ENCODE measurements around the gene SERTAD3.
"Not testable (repeated sequence)": the region's sequence is repeated elsewhere in the genome, so short reads cannot be mapped to it uniquely, and the experiment has no call there.

Gene SERTAD3, protein sequence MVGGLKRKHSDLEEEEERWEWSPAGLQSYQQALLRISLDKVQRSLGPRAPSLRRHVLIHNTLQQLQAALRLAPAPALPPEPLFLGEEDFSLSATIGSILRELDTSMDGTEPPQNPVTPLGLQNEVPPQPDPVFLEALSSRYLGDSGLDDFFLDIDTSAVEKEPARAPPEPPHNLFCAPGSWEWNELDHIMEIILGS

DNA sequence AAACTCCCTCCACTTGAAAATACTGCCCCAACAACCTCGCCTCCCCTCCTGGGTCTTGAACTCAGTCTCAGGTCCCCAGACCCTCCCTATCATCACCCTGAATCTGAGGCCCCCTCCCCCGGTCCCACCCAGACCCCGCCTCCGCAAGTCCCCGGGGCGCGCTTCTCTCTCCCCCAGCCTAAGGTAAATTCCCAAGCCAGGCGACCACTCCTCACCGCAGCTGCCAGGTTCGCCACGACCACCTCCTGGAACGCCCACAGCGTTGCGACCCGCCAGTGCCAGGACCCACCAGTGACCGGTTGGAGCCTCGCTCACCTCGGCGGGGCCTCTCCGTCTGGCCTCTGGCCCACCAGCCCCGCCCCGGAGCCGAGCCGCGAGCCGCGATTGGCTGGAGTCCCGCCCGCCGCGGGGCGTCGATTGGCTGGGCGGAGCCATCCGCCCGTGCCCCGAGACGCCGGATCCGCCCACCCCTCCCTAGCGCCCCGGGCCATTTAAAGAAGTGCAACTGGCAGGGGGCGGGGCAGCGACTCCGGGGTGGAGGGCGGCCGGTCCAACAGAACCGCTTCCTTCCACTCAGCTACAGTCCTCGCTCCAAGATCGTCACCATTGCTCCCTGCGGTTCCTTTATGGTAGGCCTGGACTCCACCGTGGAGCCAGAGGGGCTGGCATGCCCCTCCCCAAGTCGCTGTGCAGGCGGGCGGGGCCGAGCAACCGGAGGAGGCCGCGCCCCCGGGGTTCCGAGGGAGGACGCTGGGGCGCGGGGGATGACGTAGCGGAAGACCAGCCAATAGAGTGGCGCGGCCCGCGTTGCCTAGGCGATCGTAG is at the start of gene SERTAD3:
TSS of gene SERTAD3 (minus strand) at position 336 of the 825 bp plus-strand sequence. CDS start 2,255 bp downstream, outside the sequence.
- DNase-seq (ENCODE audit: low spot score) = peak; percentile 95

DNA sequence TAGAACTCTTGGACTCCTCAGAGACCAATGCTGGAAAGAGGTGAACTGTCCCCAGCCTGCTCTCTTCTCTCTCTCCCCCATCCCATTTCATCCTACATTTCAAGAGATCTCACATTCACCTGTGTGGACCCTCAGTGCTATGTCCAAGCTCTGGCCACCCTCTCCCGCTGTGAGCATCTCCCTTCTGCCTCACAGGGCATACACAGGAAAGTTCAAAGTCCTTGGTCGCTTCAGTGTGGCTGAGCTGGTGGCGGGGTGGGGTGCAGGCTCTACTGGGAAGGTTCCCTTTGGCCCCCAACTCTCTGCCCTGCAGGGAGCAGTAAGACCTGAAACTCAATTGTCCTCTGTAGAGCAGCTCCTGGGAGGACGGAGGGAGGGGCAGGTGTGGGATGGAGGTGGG is 49.6 kb upstream of the SERTAD3 start:
- DNase-seq (ENCODE audit: low spot score) = no peak

DNA sequence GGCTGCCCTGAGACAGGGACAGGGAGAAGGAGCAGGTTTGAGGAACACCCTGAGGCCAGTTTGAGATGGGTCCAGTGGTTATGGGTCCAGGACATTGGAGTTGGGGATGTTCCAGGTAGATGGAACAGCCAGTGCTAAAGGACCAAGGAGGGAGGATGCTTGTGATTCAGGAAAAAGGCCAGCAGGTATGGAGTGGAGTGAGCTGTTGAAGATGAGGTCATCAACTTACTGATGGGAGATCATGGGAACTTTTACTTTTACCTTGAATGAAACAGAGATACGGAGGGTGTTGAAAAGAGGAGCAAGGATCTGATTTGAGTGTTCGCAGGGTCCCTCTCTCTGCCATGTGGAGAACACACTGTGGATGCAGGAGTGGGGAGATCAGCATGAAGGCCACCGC is 48.1 kb upstream of the SERTAD3 start:
- DNase-seq (ENCODE audit: low spot score) = no peak

DNA sequence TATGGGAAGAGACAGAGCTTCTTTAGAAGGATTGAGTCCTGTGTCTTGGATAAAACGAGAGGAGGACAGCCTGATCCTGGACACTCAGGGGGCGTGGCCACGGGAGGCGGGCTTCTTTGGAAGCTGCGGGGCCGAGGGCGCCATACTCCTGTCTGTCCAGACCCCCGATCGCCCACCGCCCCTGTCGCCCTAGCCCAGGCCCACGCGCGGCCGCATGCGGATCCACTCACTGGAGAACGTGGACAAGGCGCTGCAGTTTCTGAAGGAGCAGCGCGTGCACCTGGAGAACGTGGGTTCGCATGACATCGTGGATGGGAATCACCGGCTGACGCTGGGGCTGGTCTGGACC is 45.7 kb upstream of the SERTAD3 start:
- DNase-seq (ENCODE audit: low spot score) = no peak

DNA sequence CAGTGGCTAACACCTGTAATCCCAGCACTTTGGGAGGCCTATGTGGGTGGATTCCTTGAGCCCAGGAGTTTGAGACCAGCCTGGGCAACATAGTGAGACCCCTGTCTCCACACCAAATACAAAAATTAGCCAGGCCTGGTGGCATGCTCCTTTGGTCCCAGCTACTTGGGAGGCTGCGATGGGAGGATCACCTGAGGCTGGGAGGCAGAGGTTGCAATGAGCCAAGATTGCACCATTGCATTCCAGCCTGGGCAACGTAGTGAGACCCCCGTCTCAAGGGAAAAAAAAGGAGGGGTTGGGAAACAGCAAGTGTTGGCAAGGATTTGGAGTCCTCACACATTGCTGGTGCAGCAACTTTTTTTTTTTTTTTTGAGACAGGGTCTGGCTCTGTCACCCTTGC is 41.9 kb upstream of the SERTAD3 start:
- no peak for DNase-seq (ENCODE audit: low spot score)

DNA sequence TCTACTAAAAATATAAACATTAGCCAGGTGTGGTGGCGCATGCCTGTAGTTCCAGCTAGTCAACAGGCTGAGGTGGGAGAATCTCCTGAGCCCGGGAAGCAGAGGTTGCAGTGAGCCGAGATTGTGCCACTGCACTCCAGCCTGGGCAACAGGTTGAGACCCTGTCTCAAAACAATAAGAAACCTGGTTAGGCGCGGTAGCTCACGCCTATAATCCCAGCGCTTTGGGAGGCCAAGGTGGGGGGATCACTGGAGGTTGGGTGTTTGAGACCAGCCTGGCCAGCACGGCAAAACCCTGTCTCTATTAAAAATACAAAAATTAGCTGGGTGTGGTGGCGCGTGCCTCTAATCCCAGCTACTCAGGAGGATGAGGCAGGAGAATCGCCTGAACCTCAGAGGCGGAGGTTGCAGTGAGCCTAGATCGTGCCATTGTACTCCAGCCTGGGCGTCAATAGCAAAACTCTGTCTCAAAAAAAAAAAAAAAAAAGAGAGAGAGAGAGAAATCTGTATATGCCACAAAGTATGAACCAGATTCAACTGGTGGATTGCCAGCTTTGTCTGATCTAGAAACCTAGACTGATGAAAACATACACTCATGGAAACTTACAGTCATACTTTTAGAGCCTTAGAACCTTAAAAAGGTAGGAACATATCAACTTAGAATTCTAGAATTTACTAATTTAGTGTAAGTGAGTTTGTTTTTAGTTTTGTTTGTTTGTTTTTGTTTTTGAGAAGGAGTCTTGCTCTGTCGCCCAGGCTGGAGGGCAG is 31.9 kb upstream of the SERTAD3 start:
- DNase-seq (ENCODE audit: low spot score) = not testable (repeated sequence)

DNA sequence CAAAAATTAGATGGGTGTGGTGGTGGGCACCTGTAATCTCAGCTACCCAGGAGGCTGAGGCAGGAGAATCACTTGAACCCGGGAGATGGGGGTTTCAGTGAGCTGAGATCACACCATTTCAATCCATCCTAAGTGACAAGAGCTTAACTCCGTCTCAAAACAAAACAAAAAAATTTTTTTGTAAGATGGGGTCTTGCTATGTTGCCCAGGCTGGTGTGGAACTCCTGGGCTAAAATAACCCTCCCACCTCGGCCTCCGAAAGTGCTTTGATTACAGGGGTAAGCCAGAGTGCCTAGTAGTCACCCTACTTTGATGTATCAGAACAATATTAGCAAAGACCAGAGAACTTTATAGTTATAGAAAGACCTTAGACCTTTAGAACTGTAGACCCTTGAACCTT is 30.6 kb upstream of the SERTAD3 start:
- DNase-seq (ENCODE audit: low spot score) = no peak

DNA sequence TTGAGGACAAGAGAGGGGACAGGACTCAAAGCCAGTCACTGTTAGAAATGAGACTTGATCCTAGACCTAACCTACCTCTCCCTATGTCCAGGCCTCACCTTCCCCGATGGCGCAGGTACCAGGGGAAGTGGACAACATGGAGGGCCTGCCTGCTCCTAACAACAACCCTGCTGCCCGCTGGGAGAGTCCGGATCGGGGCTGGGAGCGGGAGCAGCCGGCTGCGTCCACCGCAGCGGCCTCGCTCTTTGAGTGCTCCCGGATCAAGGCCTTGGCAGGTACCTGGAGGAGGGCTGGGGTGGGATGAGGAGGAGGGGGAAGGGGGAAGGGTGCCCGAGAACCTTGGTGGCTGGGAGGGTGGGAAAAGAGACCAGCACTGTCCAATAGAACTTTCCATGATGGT is 28.4 kb upstream of the SERTAD3 start:
- no peak for DNase-seq (ENCODE audit: low spot score)

DNA sequence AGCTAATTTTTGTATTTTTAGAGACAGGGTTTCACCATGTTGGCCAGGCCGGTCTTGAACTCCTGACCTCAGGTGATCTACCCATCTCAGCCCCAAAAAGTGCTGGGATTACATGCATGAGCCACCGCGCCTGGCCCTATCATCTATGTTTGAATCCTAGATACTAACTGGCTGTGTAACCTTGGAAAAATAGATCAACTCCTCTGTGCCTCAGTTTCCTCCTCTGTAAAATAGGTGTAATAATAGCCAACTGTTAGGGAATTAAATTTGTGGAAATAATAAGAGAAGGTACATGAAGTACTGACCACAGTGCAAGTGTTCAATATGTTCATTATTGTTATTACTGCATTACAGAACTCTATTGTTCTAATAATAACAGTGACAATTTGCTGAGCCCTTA is 27.0 kb upstream of the SERTAD3 start:
- no peak for DNase-seq (ENCODE audit: low spot score)

DNA sequence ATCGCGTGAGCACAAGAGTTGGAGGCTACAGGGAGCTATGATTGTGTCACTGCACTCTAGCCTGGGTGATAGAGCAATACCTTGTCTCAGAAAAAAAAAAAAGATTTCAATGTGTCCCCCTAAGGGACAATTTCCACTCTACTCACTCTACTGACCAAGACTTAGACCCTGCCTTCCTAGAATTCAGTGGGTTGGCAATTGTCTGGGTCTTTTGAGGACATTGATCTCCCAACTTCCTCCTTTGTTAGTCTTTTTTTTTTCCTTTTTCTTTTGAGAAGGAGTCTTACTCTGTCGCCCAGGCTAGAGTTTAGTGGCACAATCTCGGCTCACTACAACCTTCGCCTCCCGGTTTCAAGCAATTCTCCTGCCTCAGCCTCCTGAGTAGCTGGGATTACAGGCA is 24.9 kb upstream of the SERTAD3 start:
- no peak for DNase-seq (ENCODE audit: low spot score)

DNA sequence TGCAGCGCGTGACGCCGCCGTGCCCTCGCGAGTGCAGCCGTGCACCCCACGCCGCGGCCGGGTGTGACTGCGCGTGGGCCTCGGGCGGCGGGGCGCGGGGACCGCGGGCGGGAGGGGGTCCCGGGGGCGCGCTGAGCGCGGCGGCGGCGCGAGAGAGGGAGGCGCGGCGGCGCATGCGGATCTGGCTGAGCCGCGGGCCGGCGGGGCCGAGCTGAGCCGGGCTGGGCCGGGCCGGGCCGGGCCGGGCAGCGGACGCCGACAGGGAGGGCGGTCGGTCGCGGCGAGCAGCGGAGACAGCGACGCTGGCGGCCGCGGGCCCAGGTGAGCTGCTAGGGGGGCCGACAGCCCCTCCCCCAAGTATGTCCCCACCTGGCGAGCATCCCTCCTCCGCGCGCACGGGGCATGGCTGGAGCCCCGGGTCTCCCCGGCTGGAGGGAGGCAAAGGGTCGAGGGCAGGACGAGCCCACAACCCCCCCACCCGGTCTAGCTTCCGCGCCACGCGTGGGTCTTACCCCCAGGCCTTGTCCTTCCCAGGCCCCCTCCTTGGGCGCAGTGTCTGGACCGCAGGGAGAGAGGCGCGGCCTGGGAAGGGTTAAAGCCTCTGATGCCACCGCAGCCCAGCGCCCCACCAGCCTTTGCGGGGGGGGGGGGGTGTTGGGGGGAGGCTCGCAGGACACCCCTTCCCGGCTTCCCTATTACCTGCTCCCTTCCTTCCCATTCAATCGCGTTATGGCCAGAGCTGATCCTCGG is 23.0 kb upstream of the SERTAD3 start, which contains the start of gene SPTBN4:
TSS of gene SPTBN4 (plus strand) at position 17 of the 750 bp plus-strand sequence. CDS start 5,621 bp downstream, outside the sequence.
- DNase-seq (ENCODE audit: low spot score) = no peak

DNA sequence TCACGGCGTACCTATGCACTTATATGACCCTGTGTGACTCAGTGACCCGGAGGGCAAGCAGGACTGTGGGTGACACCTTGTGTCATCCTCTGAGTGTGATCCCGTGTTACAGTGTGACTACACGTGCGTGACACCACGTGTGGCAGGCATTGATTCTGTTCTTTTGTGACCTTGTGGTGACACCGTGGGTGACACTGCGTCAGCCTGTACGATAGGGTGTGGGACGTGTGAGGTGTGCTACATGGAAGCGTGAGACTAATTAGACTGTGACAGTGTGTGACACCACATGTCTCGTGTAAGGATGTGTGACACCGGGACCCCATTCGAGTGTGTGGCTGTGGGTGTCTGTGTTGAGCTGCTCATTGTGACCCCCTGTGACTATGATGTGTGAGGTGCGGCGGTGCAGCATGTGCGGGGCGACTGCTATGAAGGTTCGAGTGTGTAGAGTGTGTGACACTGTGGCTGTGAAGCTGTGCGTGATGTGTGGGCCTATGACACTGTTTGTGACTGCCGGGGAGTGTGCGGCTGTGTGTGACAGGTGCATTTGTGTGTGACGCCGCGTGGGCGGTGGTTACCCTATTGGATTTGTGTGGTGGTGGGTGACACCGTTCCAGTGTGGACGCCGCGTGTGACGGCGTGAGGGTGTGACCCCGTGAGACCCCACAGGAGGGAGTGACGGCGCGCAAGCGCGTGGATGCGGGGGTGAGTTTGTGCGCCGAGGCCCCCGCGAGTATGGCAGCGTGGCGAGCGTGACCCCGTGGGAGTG is 22.3 kb upstream of the SERTAD3 start:
- DNase-seq (ENCODE audit: low spot score) = no peak

DNA sequence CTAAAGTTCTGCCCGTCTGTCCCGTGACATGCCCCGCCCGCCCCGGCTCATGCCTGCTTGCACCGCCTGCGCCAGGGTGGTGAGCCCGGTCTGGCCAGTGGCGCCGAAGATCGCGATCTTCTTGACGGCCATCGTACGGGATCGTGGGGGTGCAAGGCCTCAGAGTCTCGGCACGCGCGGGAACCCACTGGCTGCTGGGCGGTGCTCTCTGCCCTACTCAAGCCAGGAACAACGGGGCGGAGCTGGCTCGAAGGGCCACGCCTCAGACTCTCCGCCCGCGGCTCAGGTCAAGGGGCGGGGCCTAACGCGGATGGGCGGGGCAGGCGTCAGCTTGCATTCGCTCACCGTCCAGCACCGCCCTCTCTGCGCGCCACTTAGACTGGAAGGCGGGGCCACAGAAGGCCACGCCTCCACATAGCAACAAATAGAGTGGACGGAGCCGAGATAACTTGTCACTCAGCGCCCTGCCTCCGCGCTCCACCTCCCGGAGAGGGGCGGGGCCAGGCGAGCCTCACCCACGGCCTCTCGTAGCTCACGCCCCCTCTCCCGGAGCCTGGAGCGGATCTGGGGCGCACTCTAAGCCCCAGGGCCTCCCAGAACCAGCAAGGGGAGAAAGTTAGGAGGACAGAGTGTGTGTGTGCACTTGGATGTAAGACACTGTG is 21.6 kb upstream of the SERTAD3 start, which contains the start of gene BLVRB:
TSS of gene BLVRB (minus strand) at position 189 of the 662 bp plus-strand sequence. CDS start at position 132, 57 bp downstream.
- peak; percentile 97 for DNase-seq (ENCODE audit: low spot score)

DNA sequence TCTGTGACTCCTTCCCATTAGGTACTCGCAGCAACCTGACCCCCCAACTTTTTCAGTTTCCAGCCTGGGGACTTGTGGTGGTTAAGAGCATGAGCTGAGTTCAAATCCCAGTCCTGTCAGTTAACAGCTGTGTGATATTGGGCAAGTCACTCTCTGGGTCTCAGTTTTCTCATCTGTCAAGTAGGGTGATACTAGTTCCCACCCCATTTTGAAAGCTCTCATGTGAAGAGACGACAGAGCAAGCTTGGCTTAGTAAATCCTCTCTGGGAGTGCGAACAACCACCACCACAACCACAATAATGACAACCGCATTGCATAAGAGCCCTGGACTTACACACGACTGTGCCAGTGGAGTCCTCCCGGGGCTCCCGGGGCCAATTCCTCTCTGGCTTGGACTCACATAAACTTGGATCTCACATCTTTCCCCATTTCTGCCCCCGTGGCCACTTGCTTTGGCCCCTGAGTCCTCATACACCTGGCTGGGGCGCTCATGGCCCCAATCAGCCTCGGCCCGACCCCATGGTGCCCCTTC is 21.0 kb upstream of the SERTAD3 start:
- no peak for DNase-seq (ENCODE audit: low spot score)

DNA sequence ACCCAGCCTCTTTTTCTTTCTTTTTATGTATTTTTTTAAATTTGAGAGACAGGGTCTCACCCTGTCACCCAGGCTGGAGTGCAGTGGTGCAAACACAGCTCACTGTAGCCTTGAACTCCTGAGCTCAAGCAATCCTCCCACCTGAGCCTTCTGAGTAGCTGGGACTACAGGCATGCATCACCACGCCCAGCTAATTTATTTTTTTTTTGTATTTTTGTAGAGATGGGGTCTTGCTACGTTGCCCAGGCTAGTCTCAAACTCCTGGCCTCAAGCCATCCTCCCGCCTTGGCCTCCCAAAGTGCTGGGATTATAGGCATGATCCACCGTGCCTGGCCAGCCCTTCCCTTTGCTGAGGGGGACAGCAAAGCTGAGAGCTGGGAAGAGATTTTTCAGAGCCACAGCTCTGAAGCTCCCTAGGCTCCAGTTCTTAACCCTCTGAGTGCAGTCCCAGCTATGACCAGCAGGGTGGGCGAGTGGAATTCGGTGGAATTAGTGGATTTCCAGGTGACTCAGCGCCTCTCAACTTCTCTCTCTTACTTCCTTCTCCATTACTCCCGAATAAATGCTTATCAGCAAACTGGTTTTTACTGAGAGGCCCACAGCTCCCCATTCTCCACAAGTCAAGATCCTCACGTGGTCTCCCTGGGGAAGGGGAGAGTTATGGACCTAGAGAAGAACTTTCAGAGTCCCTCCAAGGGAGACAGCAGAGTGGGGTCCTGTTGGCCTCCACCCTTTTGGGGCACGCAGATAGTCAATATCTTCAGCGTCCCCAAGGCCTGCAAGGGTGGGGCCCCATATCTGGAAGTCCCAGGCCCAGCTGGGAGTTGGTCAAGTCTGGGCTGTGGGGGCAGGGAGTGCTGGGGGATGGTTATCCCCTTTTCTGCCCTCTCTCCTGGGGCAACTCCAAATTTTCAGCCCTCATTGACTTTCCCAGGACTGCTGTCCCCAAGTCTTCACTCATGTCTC is 20.2 kb upstream of the SERTAD3 start:
- peak; percentile 72 for DNase-seq (ENCODE audit: low spot score)

DNA sequence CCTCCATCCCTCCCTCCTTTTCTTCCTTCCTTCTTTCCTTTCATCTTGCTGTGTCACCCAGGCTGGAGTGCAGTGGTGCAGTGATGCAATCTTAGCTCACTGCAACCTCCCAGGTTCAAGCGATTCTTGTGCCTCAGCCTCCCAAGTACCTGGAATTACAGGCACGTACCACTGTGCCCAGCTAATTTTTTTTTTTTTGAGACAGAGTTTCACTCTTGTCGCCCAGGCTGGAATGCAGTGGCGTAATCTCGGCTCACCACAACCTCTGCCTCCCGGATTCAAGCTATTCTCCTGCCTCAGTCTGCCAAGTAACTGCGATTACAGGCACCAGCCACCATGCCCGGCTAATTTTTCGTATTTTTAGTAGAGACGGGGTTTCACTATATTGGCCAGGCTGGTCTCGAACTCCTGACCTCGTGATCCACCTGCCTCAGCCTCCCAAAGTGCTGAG is 19.5 kb upstream of the SERTAD3 start:
- DNase-seq (ENCODE audit: low spot score) = not testable (repeated sequence)

DNA sequence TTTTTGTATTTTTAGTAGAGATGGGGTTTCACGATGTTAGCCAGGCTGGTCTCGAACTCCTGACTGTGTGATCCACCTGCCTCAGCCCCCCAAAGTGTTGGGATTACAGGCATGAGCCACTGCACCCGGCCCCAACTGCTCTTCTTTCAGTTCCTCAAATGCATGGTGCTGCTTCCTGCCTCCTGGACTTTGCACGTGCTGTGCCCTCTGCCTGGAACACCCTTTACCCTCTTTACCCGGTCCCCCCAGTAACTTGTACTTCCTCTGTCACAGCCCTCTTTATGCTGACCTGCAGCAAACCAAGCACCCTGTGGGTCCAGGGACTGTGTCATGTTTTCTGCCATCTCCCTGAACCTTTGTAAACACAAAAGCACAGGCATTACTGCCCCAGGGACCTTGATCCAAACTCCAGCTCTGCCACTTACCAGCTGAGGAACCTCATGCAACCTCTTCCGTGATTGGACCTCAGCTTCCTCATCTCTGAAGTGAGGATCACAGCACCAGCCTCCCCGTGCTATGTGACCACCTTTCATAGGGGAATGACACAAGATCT is 17.6 kb upstream of the SERTAD3 start:
- DNase-seq (ENCODE audit: low spot score) = no peak

DNA sequence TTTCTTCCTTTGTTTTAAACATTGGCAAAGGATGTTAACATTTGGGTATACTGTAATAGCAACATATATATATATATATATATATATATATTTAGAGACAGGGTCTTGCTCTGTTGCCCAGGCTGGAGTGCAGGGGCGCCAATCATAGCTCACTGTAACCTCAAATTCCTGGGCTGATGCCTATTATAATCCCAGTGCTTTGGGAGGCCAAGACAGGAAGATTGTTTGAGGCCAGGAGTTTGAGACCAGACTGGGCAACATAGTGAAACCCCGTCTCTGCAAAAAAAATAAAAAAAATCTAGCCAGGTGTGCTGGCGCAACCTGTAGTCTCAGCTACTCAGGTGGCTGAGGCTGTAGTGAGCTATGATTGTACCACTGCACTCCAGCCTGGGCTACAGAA is 16.1 kb upstream of the SERTAD3 start:
- DNase-seq (ENCODE audit: low spot score) = no peak

DNA sequence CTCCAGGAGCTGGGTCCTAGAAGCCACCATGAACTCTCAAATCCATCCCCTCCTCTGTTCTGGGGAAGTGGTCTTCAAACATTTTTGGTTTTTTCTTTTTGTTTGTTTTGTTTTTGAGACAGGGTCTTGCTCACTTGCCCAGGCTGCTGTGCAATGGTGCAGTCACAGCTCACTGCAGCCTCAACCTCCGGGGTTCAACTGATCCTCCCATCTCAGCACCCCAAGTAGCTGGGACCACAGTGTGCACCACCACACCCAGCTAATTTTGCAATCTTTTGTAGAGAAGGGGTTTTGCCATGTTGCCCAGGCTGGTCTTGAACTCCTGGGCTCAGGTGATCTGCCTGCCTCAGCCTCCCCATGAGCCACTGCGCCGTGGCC is 14.5 kb upstream of the SERTAD3 start:
- no peak for DNase-seq (ENCODE audit: low spot score)
